GM18858 (cell line): ENCODE data around the gene TESK2.

Source experiments
- ATAC-seq: cut with Tn5 transposase; IDR thresholded peaks from one replicate; pipeline ENCODE4 v1.9.1; 2021; ENCODE audit not compliant: unreplicated experiment

TESK2 gene

GRCh38 chr1:45340816-45341466 lies 150.0 kb downstream of the TESK2 start:
- no peak for ATAC-seq

- peak; percentile 68 for ATAC-seq
Observed at GRCh38 chr1:45339789-45340558, 151.0 kb downstream of the TESK2 start, which contains the start of the genes MUTYH and TOE1. TSS of gene MUTYH (minus strand) at chr1:45340440. CDS start at chr1:45334505, 5,935 bp downstream. TSS of gene TOE1 (plus strand) at chr1:45340170. CDS start at chr1:45340253, 83 bp downstream.

DNA sequence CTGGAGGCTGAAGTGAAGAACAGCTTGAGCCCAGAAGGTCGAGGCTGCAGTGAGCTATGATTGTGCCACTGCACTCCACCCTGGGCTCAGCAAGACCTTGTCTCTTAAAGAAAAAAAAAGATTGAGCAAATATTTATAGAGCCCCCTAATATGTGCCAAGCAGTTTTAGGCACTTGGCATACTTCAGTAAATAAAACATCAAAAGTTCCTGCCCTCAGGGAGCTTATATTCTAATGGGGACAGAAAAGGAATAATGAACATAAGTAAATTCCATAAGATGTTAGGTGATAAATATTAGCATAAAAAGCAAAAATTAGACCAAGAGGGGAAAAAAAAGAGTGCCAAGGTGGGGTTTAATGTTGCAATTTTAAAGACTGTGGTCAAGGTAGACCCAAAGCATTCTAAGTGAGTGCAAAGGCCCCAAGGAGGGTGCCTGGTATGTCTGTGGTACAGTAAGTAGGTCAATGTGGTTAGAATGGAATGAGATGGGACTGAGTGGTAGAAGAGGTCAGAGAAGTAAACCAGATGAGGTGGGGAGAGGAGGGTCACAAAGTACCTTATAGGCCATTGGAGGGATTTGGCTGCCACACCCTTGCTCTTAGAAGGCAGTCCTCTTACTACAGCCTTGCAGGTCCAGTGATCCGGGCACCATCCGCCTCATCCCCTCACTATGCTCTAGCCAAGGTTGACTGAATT lies 153.2 kb downstream of the TESK2 start:
- no peak for ATAC-seq

DNA sequence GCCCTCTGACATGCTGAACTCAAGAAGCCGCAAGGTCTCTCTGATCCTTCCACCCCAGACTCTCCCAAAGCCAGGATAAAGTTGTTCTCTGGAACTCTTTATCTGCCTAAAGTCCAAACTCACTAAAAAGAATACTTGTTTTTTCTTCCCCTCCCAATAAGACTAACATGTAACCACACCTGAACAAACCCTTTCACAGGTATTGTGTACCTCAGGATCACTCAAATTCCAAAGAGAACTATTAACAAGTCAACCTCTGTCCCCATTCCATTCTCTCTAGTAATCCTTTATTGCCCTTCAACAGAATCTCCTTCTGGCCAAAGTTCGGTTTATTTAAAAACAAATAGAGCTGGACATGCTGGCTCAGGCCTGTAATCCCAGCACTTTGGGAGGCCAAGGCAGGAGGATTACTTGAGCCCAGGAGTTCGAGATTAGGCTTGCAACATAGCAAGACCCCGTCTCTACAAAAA lies 155.1 kb downstream of the TESK2 start:
- ATAC-seq, result no peak

- ATAC-seq, result no peak
Observed at GRCh38 chr1:45334308-45335245, 156.4 kb downstream of the TESK2 start.

GRCh38 chr1:45332346-45332720 lies 158.6 kb downstream of the TESK2 start:
- no peak for ATAC-seq

DNA sequence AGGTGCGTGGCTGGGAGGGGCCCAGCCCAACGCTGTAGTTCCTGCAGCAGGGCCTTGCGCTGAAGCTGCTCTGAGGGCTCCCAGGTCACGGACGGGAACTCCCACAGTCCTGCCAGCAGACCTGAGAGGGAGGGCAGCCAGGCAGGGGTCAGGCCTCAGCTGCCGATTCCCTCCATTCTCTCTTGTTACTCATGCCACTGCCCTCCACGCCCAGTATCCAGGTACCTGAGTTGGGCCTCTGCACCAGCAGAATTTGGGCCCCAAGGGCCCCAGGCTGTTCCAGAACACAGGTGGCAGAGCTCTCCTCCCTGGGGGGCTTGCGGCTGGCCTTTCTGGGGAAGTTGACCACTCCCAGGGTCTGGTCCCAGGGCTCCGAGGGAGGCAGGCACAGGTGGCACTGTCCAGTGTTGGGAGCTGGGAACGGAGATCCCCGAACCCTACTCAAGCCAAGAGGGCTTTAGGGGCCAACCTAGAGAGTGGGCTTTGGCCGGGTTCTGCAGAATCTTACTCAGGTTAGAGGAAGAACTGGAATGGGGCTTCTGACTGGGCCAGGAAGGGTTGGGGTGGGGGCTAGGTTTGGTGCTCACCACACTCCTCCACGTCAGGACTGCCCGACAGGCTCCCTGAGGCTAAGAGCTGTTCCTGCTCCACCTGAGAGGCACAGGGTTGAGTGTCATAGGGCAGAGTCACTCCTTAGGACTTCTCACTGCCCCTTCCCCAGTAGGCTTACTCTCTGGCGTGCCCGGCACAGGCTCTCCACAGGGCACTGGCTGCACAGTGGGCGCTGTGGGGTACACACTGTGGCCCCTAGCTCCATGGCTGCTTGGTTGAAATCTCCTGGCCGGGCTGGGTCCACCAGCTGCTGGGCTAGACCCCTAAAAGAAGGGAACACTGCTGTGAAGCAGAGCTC lies 159.3 kb downstream of the TESK2 start:
- ATAC-seq, result no peak

- ATAC-seq, result no peak
Observed at GRCh38 chr1:45329445-45329844, 161.5 kb downstream of the TESK2 start.

- no peak for ATAC-seq
Observed at GRCh38 chr1:45328680-45329079, 162.3 kb downstream of the TESK2 start.

DNA sequence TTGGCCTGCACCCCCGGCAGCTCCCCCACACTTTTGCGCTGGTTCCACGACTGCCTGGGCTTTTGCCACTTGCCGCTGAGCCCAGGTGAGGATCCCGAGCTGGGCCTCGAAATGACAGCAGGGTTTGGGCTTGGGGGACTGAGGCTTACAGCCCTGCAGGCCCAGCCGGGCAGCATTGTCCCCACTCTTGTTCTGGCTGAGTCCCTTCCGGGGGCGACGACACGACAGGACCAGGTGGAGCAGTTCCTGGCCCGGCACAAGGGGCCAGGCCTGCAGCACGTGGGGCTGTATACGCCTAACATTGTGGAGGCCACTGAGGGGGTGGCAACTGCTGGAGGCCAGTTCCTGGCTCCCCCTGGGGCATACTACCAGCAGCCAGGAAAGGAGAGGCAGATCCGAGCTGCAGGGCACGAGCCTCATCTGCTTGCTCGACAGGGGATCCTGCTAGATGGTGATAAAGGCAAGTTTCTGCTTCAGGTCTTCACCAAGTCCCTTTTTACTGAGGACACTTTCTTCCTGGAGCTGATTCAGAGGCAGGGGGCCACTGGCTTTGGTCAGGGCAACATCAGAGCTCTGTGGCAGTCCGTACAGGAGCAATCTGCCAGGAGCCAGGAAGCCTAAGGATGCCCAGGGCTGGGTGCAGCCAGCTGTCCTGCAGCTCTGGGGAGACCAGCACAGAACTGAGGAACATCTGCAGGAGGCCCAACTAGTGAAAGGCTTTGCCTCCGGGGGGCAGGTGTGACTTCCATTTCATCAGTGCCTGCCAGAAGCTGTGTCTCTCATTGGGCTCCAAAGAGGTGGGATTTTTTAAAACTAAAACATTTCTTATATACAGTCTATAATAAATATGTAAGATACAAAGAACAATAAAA lies 163.1 kb downstream of the TESK2 start:
- no peak for ATAC-seq

DNA sequence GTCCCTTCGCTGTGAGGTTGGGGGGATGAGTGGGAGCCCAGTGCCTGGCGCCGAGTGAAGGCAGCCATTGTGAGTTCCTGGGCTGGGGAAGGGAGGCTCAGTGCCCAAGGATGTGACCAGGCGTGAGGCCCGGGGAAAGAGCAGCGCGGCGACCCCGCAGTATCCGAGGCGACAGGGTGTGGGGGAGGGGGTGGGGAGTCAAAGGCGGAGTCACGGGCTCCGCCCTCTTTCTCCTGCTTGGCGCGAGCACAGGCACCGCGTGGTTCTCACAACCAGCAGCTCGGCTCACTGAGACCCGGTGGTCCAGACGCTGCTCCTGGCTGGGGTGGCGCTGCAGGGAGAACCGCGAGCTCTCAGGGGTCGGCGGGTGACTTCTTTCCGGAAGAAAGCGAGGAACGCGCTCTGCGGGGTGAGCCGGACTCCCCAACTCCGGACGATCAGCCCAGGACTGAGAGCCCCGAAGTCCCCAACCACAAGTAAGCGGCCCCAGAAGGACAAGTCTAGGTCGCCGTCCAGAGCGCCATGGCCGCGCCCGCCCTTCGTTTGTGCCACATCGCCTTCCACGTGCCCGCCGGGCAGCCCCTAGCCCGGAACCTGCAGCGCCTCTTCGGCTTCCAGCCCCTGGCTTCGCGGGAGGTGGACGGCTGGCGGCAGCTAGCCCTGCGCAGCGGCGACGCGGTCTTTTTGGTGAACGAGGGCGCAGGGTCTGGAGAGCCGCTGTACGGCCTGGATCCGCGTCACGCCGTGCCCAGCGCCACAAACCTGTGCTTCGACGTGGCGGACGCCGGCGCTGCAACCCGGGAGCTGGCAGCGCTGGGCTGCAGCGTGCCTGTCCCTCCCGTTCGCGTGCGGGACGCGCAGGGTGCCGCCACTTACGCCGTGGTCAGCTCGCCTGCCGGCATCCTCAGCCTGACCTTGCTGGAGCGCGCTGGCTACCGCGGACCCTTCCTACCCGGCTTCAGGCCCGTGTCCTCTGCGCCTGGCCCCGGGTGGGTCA lies 164.0 kb downstream of the TESK2 start, which contains the start of gene HPDL:
Gene HPDL, plus strand, starts transcription at position 269 of the 997 bp plus-strand sequence. Its CDS starts 254 bp downstream, at position 523.
- no peak for ATAC-seq

DNA sequence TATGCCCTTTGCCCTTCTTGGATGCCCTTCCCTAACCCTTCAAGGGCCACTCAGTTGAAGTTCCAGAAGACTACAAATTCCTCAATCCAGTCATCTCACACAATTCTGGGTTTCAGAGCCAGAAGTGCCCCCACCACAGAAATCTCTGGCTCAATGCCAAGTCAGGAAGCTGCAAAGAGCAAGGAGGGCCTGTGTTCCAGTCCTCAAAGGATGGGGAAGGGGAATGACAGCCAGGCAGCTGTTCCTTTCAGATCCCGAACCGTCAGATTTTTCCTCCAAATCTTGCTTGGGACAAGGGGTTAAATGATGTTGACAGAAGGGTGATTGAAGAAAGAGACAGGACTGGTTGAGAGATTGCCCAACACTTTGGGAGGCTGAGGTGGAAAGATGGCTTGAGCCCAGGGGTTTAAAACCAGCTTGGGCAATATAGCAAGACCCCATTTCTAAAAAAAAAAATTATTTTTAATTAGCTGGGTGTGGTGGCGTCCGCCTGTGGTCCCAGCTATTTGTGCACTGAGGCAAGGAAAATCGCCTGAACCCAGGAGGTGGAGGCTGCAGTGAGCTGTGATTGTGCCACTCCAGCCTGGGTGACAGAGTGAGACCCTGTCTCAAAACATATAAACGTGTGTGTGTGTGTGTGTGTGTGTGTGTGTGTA lies 165.0 kb downstream of the TESK2 start:
- ATAC-seq, result no peak

GRCh38 chr1:45322486-45323040 lies 168.4 kb downstream of the TESK2 start:
- no peak for ATAC-seq

DNA sequence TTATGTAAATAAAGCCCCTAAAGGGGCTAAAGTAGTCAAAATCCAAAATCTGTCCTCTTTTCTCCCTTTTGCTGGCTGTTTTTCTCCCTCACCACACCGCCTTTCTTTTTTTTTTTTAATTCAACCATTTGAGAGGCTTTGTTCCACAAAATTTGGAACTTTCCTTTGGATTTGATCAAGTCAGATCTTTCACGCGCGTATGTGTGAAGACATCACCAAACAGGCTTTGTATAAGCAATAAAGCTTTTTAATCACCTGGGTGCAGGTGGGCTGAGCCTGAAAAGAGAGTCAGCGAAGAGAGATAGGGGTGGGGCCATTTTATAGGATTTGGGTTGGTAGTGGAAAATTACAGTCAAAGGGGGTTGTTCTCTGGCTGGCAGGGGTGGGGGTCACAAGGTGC lies 169.5 kb downstream of the TESK2 start:
- ATAC-seq, result no peak

GRCh38 chr1:45319761-45320160 lies 171.2 kb downstream of the TESK2 start:
- ATAC-seq, result no peak

DNA sequence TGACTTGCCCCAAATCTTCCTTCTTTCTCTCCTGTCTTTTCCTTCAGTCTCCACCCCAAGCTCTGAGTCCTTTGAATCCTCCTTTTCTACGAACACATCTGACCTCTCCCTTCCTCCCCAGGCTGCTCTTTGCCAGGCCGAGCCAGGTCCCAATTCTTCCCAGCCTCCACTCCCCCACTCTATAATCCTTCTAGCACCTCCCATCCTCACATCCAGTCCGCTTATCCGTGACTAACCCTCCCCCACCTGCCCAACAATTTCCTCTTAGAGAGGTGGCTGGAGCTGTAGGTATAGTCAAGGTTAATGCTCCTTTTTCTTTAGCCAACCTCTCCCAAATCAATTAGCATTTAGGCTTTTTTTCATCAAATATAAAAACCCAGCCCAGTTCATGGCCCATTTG lies 173.8 kb downstream of the TESK2 start:
- no peak for ATAC-seq
